Activated T-helper 2 cell treated with anti-CD3 and anti-CD28 coated beads, Interferon-gamma antibody, Interleukin-2, Interleukin-4, amounts not matched to agents 10 μg/mL and 5 μg/mL and 100 μg/mL, durations not matched to agents 14 hours and 24 hours and 36 hours (primary cell): ENCODE results near the gene LPP. TPM values are rescaled to one million over a fixed set of nuclear protein-coding genes. Genes with fewer than 3 reads are reported as not detected.

Experiments used
- DNase-seq: peaks from one replicate; pipeline ENCODE4 v3.0.0; 2021; ENCODE audit warnings: low spot score
- H3K27ac Mint-ChIP-seq: one replicate; pipeline ENCODE4 v1.8.0; 2021; ENCODE audit warnings: mixed read lengths
- H3K27me3 Mint-ChIP-seq: one replicate; pipeline ENCODE4 v1.8.0; 2021; ENCODE audit warnings: low read depth, mixed read lengths
- H3K36me3 Mint-ChIP-seq: one replicate; pipeline ENCODE4 v1.8.0; 2021; ENCODE audit warnings: low read depth, mixed read lengths
- H3K4me1 Mint-ChIP-seq: one replicate; pipeline ENCODE4 v1.8.0; 2021; ENCODE audit warnings: low read depth, mixed read lengths
- H3K4me3 Mint-ChIP-seq: one replicate; pipeline ENCODE4 v1.8.0; 2021; ENCODE audit warnings: low read depth, mild to moderate bottlenecking, moderate library complexity, mixed read lengths
- H3K9me3 Mint-ChIP-seq: one replicate; pipeline ENCODE4 v1.8.0; 2021; ENCODE audit warnings: mixed read lengths
- intact Hi-C: fragments of 100-400 bp; cut with micrococcal nuclease; formaldehyde crosslinking; loops from one replicate; pipeline ENCODE4 v1.15.1; 2023
- total RNA-seq: library from RNA; stranded (reverse); gene quantifications from 2 replicates; pipeline ENCODE4 v1.2.3, GENCODE V29; 2022

The LPP gene
- total RNA-seq, 1 donor from 2014 or later = 54.5 TPM

DNA sequence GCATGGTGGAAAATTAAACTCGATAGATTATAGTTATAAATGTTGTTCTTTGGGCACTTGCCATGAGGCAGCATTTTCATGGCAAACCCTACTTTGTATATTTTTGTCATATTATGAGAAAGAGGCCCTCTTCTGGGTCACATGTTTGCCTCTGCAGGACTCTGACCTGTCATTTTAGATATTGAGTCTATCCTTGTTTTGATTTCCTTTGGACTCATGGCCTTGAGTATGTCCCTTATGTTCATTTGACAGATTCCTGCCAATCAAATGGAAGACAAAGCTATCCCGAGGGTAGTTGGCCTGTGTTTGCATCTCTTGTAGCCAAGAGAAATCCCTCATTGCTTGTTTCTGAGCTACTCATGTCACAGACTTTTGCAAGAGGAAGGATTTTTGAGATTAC, 226.3 kb downstream of the LPP start:
- Mint-ChIP-seq H3K27ac (no peak overlapping the region), H3K4me3 (no peak overlapping the region), H3K9me3 (peaks cover 6% of the 10 kb centered on the region), H3K27me3 (no peaks in the 10 kb centered on the region), H3K36me3 (peaks cover 14% of the 10 kb centered on the region), H3K4me1 (peaks cover 8% of the 10 kb centered on the region)
- intact Hi-C loops = no loop called here
- DNase-seq = no peak

DNA sequence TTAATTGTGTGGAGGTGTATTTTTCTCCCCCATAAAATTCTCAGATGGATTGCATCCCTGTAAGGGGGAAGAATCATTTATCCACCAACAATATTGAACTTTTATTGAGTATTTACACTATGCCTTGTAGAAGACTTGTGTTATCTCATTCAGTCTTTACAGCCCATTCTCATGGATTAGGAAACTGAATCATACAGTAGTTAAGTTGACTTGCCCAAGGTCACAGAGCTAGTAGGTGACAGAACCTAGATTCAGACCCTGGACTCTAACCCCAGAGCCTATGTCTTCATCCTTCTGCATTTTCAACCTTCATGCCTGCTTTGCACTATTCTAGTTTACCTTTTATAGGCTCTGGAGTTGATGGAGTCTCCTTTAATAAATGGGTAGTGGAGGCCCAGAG, 226.8 kb downstream of the LPP start:
- Mint-ChIP-seq H3K4me3 (no peak overlapping the region), H3K27me3 (no peaks in the 10 kb centered on the region), H3K36me3 (peaks cover 14% of the 10 kb centered on the region), H3K4me1 (peaks cover 8% of the 10 kb centered on the region), H3K9me3 (peaks cover 6% of the 10 kb centered on the region), H3K27ac (no peak overlapping the region)
- DNase-seq = no peak
- intact Hi-C loops = no loop called here

DNA sequence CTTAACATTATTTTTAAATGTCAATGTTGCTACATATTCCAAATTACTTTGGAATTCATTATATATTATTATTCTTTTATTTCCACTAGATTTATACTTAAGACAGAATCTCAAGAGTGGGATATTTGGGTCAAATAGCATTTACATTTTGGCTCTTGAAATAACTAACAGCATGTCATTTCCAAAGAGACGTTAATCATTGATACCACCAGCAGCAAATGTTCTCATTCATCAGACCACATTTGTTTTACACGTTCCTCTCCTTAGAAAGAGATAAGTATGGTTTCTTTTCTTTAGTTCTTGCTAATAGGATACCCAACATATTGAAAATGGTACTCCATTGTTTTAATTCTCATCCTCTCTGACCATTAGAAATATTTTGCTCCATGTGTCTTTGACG, 229.8 kb downstream of the LPP start:
- no peak overlapping the region for H3K4me3 Mint-ChIP-seq
- DNase-seq = no peak
- intact Hi-C loops = no loop called here
- no peaks in the 10 kb centered on the region for H3K9me3 Mint-ChIP-seq
- peaks cover 17% of the 10 kb centered on the region for H3K4me1 Mint-ChIP-seq
- peaks cover 9% of the 10 kb centered on the region for H3K36me3 Mint-ChIP-seq
- H3K27ac Mint-ChIP-seq = no peak overlapping the region
- no peaks in the 10 kb centered on the region for H3K27me3 Mint-ChIP-seq

DNA sequence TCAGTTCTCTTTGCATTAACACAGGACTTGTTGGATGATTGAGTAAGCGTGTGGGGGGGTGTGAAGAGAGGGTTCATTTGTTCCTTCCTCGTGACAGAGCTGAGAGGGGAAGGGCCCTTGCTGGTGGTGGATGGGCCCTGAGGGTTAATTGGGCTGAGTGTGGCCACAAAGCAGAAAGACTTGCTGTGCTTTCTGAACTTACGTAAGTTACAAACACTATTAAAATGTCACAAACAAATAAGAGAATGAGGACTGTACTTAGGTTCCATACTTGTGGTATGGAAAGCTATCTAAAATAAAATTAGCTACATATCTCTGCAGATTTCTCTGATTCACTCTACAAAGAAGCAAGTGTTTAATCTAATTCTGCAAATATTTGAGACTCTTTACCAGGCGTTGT, 231.3 kb downstream of the LPP start:
- no peaks in the 10 kb centered on the region for H3K27me3 Mint-ChIP-seq
- no peaks in the 10 kb centered on the region for H3K9me3 Mint-ChIP-seq

DNA sequence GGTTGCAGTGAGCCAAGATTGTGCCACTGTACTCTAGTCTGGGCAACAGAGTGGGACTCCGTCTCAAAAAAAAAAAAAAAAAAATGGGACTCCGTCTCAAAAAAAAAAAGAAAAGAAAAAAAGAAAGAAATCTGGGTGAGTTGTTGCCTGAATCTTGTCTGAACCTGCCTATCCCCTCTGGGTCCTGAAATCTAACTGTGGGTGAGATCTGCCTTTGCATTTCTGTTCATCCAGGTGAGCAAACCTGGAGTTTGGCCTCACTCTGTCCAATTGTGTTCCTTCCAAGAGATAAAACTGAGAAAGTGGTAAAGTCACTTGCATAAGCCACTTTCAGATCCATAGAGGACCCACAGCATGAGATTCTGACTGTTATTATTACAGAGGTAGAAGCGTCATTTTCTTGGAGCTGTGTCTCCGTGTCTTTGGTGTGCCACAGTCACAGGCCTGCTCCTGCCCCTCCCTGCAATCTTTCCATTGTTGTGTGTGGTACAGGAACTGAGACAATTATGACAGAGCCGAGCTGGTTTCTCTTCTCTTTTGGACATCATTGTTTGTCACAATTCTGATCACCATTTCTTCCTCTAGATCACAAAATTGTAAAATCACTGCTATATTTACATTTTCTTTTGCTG, 235.9 kb downstream of the LPP start:
- H3K27ac Mint-ChIP-seq = peak overlapping the region; percentile 75
- H3K4me1 Mint-ChIP-seq = peaks cover 33% of the 10 kb centered on the region

More for the DNA sequence above, 231.3 kb downstream of the LPP start:
- intact Hi-C loops = no loop called here
- Mint-ChIP-seq H3K4me3 (no peak overlapping the region), H3K27ac (no peak overlapping the region), H3K36me3 (peaks cover 6% of the 10 kb centered on the region), H3K4me1 (peaks cover 19% of the 10 kb centered on the region)
- DNase-seq = no peak

DNA sequence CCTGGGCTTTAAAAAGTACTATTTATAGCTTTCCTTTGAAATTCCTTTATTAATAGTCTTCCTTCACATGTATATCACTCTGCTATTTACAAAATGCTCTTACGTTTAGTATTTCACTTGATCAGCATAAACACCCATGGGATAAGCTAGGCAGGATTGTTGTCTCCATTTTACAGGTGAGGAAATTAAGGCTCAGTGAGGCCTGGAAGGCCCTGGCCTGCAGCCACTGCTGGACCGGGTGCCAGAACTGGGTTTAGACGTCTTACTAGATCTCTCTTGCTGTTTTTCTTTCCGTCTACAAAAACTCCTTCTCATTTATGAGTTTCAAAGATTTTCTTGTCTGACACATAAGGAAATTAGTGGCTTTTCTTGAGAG, 236.4 kb downstream of the LPP start:
- no peak overlapping the region for H3K4me3 Mint-ChIP-seq
- intact Hi-C loops = loop anchor here (2.0 to 10.0 kb wide), 5 partner anchors 48 to 472 kb away; partner anchors contain the start of gene LPP
- peaks cover 3% of the 10 kb centered on the region for H3K36me3 Mint-ChIP-seq
- H3K27me3 Mint-ChIP-seq = no peaks in the 10 kb centered on the region
- no peak for DNase-seq
- no peaks in the 10 kb centered on the region for H3K9me3 Mint-ChIP-seq
- H3K4me1 Mint-ChIP-seq = peaks cover 29% of the 10 kb centered on the region
- H3K27ac Mint-ChIP-seq = peak overlapping the region; percentile 75

More for the DNA sequence above, 235.9 kb downstream of the LPP start:
- Mint-ChIP-seq H3K36me3 (peaks cover 3% of the 10 kb centered on the region), H3K27me3 (no peaks in the 10 kb centered on the region), H3K4me3 (no peak overlapping the region), H3K9me3 (no peaks in the 10 kb centered on the region)
- peak; percentile 30 for DNase-seq
- intact Hi-C loops = loop anchor here (2.0 to 10.0 kb wide), 5 partner anchors 49 to 471 kb away; partner anchors contain the start of gene LPP

DNA sequence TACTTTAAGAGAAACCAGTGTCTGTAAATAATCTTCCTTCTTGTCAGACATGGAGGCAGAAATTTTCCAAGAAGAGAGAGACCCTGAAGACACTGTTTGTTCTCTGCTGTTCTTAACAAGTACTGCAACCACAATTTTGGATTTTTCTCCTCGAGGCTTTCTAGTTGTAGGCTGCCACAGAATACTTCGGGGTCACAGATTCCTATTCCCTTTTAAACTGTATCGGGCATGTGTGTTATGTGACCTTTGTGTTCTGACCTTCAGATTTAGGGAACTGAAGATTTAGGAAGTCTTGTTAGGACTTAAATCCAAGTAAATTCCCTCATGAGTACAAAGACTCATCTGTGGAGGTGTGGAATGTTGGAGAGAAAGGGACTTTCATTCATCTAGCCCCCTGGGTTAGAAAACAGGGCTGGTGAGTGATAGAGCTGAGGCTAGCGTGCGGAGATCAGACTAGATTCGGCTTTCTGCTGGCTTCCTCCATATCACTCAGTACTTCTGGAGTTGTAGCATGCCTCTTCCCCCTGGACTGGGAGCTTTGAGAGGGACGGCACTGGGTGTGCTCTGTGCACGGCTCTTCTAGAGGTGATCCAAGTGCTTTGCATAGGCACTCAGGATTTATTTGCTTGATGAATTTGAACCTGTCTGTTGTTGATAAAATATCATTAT, 237.0 kb downstream of the LPP start:
- Mint-ChIP-seq H3K27ac (peak overlapping the region; percentile 75), H3K9me3 (no peaks in the 10 kb centered on the region), H3K27me3 (no peaks in the 10 kb centered on the region), H3K36me3 (peaks cover 3% of the 10 kb centered on the region), H3K4me3 (no peak overlapping the region), H3K4me1 (peaks cover 27% of the 10 kb centered on the region)
- DNase-seq = no peak
- intact Hi-C loops = loop anchor here (1.0 to 10.0 kb wide), 6 partner anchors 9 to 472 kb away; partner anchors contain the start of gene LPP

DNA sequence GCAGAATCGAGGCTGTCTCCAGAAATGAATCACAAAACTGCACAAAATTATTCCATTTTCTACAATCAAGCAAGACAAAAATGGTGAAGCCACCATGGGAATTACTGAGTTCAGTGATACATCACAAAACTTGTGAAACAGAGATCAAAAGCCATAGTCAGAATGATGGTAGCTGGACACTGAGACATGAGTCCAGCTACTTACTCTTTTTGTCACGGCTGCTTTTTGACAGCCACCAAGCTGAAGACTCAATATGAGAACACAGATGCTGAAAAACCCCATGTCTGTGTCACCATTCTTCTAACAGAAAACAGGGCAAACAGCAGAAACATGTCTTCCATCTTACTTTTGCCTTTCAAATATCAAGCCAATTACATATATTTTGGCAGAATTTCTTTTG, 237.6 kb downstream of the LPP start:
- Mint-ChIP-seq H3K9me3 (no peaks in the 10 kb centered on the region), H3K4me3 (no peak overlapping the region), H3K4me1 (peaks cover 24% of the 10 kb centered on the region), H3K36me3 (peaks cover 3% of the 10 kb centered on the region), H3K27me3 (no peaks in the 10 kb centered on the region), H3K27ac (no peak overlapping the region)
- DNase-seq = no peak
- intact Hi-C loops = loop anchor here (1.0 to 10.0 kb wide), 6 partner anchors 9 to 473 kb away; partner anchors contain the start of gene LPP

DNA sequence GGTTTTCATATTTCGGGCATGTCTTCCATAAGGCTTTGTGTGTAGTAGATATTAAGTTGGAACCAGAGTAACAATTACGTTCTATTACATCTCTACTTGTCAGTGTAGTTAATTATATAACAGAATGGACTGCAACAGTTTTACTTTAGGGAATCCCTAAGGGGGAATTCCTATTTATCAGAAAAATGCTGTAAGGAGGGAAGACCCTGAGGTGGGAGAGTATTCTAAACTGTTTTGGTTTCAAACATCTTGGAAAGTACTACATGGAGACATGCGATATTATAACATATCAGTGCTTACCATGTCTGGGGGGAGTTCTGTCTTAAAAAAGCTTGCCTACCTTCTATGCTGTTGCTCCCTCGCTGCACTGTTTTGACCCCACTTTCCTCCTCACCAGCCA, 238.1 kb downstream of the LPP start:
- H3K36me3 Mint-ChIP-seq = peaks cover 3% of the 10 kb centered on the region
- H3K27ac Mint-ChIP-seq = no peak overlapping the region
- intact Hi-C loops = loop anchor here (10.0 kb wide), 2 partner anchors 237 to 327 kb away; partner anchors contain the start of gene LPP
- H3K27me3 Mint-ChIP-seq = no peaks in the 10 kb centered on the region
- no peaks in the 10 kb centered on the region for H3K9me3 Mint-ChIP-seq
- H3K4me1 Mint-ChIP-seq = peaks cover 28% of the 10 kb centered on the region
- no peak overlapping the region for H3K4me3 Mint-ChIP-seq
- no peak for DNase-seq

DNA sequence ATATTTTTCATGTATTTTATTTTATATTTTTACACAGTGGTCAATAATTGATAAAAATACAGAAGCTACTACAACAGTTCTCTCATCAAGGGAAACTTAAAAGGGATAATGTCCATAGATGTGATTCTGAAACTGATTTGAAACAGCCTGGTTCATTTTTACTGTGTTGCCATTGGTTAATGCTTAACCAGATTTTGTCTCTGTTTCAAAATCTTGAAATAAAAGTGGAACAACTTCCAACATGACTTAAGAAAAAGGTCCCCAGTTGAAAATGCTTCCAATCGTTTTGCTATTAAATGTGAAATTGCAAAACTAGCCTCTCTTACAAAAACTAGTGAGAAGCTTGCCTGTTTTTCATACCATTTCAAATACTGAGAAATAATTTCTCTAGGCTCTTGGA, 240.7 kb downstream of the LPP start:
- no peaks in the 10 kb centered on the region for H3K27me3 Mint-ChIP-seq
- intact Hi-C loops = loop anchor here (5.0 to 10.0 kb wide), 3 partner anchors 240 to 523 kb away; partner anchors contain the start of gene LPP

DNA sequence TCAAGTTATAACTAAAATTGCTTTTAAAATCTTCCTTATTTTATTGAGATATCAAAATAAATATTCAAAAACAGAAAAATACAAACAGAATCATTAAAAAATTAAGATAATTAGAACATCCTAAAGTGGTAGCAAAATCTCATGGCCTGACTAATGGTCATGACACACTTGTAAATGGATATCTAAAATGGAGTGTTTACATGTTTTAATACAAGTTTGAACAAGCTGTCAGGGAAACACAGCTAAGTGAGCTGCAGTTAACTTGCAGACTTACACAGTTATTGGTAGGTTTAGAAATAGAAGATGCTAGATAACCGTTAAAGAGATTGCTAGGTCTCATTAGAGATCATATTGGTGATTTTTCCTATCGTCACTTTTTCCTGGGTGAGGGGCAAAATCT, 242.3 kb downstream of the LPP start:
- H3K27me3 Mint-ChIP-seq = no peaks in the 10 kb centered on the region
- peaks cover 6% of the 10 kb centered on the region for H3K36me3 Mint-ChIP-seq
- no peak for DNase-seq
- no peak overlapping the region for H3K4me3 Mint-ChIP-seq
- H3K27ac Mint-ChIP-seq = no peak overlapping the region
- intact Hi-C loops = loop anchor here (5.0 to 10.0 kb wide), 3 partner anchors 241 to 521 kb away; partner anchors contain the start of gene LPP
- no peaks in the 10 kb centered on the region for H3K9me3 Mint-ChIP-seq
- H3K4me1 Mint-ChIP-seq = peaks cover 46% of the 10 kb centered on the region

More for the DNA sequence above, 240.7 kb downstream of the LPP start:
- Mint-ChIP-seq H3K36me3 (peaks cover 8% of the 10 kb centered on the region), H3K9me3 (no peaks in the 10 kb centered on the region), H3K27ac (no peak overlapping the region), H3K4me1 (peaks cover 44% of the 10 kb centered on the region), H3K4me3 (no peak overlapping the region)
- DNase-seq = no peak

DNA sequence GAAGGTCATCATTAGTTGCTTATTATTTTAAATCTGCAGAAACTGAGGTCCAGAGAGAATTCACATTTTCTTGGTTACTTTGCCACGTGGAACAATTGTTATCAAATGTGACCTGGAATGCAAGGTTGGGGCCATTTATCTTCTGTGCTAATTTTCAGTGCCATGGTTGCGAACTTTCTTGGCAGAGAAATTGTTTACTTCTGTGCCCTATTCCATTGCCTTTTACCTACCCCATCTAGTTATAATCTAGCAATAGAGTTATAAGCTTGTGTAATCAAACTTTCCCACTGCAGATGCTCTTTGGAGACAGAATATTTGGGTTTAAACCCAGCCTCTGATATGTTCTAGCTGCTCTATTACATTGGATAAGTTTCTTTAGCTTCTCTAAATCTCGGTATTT, 242.9 kb downstream of the LPP start:
- no peak overlapping the region for H3K27ac Mint-ChIP-seq
- intact Hi-C loops = loop anchor here (5.0 to 10.0 kb wide), 3 partner anchors 242 to 520 kb away; partner anchors contain the start of gene LPP
- no peaks in the 10 kb centered on the region for H3K27me3 Mint-ChIP-seq
- no peak for DNase-seq
- H3K36me3 Mint-ChIP-seq = peaks cover 6% of the 10 kb centered on the region
- no peaks in the 10 kb centered on the region for H3K9me3 Mint-ChIP-seq
- peaks cover 46% of the 10 kb centered on the region for H3K4me1 Mint-ChIP-seq
- H3K4me3 Mint-ChIP-seq = no peak overlapping the region
